GOT3 (cell line): ENCODE measurements around the gene CFLAR.
"Not testable (repeated sequence)": the region's sequence is repeated elsewhere in the genome, so short reads cannot be mapped to it uniquely, and the experiment has no call there.

Experiments
- DNase-seq: peaks from one replicate; lab custom pipeline; 2025; ENCODE audit warnings: mixed read lengths; lab: John Stamatoyannopoulos, UW

CFLAR gene

GRCh38 chr2:201149064-201149820 lies 33.3 kb downstream of the CFLAR start:
- DNase-seq, result no peak

- not testable (repeated sequence) for DNase-seq
Observed at GRCh38 chr2:201149821-201150165, 33.8 kb downstream of the CFLAR start.

- no peak for DNase-seq
Observed at GRCh38 chr2:201150454-201151020, 34.6 kb downstream of the CFLAR start.

GRCh38 chr2:201151127-201151981 lies 35.4 kb downstream of the CFLAR start:
- no peak for DNase-seq

- no peak for DNase-seq
Observed at GRCh38 chr2:201152517-201152916, 36.6 kb downstream of the CFLAR start.

GRCh38 chr2:201152999-201153815 lies 37.2 kb downstream of the CFLAR start:
- DNase-seq, result no peak

DNA sequence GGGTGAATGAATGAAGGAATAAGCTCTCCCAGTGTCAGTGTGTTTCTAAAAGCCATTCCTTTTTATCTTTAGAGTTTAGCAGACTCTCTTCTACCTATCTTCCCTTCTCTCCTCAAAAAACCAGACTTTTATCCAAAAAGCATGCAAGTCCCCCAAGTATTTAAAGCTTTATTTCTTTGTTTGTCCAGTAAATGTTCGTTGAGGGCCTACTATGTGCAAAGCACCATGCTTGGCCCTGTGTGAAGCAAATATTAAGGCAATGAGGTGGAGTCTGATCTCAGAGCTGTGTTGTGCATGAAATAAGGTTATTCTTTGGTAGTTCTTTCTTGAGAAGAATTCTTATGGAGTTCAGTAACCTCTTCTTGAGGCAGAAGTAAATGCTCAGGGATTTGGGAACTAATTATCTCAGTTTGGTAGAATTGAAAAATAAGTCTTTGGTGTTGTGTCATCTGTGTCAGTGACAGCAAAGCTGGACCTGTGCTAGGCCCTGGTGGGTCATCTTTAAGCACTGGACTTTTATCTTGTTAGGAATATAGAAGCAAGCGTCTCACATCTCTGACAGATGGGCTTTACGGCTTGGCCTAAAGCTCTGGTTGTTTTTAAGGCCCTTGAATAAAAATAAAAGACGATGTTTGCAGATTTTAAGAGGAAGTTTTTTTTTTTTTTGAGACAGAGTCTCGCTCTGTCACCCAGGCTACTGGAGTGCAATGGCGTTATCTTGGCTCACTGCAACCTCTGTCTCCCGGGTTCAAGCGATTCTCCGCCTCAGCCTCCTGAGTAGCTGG lies 38.8 kb downstream of the CFLAR start:
- no peak for DNase-seq

- DNase-seq, result no peak
Observed at GRCh38 chr2:201156036-201156435, 40.1 kb downstream of the CFLAR start.

DNA sequence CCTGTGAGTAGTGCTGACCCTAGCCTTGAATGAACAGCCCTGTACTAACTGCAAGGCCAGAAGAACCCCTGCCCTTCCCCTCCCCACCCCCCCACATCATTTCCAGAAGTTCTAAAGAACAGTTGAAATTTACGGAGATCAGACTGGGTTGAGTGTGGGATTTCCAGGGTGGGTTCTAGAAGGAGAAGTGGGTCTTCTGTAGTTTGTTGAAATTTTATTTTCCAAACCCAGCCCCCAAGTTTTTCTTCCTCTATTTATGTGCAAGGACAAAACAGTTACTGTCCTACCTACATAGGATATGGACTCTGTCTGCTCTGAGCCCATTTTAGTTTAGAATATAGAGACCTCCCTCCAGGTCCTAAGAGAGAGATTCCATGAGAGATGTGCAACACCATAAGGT lies 40.7 kb downstream of the CFLAR start:
- no peak for DNase-seq

DNA sequence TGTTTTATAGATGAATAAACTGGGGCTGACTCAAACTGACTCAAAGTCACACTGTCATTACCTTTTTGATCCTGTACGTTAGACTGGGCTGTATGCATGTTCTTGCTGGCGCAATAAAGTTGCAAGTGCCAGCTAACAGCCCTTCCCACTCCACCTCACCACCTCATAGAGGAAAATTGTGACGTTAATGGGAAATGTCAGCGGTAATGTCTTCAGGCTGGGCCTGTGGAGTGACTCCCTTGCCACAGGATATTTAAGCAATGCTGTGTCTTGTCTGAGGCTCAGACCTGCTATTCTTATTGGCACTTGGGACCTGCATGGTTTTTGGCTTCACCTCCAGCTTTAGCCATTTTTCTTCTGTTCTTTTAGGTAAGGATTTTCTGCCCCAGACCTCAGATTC lies 41.7 kb downstream of the CFLAR start:
- no peak for DNase-seq

DNA sequence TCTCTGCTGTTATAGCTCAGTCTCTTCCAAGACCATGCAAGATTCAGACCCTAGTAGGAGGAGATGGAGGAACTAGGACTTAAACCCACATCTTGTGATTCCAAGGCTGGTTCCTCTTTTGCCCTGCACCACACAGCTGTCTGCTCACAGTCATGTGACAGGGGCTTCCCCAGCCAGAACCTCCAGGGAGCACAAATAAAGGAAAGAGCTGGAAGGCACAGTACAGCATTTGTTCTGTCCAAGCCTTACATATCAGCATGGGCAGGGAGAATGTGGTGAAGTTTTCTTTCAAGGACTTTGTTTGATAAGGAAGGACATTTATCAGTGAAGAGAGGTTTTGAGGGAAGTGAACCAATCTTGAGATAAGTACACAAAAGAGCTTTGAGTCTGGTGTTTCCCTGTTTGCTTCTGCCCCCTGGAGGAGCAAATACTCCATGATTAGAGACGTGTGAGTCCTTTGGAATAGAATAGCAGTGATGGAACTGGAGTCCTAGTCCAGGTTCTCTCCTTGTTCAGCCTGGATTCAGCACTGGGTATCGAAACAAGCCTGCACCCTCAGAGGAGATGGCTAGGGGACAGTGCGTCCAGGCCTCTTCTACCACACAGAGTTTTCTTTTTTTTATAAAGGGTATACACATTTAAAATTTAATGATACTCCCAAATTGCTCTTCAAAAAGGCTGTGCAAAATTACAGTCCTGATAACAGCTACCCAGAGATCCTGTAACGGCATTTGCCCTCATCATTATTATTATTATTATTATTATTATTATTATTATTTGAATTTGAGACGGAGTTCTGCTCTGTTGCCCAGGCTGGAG lies 42.4 kb downstream of the CFLAR start:
- DNase-seq, result no peak

GRCh38 chr2:201164166-201164565 lies 48.2 kb downstream of the CFLAR start:
- DNase-seq, result no peak

DNA sequence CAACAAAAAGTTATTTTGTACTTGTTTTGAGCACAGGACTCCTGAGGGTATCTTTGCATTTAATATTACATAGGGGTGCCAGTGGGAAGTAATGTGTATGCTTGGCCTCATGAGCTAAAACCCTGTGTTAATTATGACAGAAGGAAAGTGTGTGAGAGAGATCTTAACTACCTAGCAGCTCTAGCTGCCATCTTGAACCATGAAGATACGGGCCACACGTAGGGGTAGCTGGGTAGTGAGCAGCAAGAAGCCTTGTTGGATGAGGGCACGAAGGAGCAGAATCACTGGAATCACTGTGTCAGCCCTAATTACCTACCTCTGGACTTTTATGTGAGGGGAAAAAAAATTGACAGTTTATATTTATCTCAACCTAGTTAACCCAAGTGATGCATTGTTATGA lies 51.6 kb downstream of the CFLAR start:
- DNase-seq, result no peak

DNA sequence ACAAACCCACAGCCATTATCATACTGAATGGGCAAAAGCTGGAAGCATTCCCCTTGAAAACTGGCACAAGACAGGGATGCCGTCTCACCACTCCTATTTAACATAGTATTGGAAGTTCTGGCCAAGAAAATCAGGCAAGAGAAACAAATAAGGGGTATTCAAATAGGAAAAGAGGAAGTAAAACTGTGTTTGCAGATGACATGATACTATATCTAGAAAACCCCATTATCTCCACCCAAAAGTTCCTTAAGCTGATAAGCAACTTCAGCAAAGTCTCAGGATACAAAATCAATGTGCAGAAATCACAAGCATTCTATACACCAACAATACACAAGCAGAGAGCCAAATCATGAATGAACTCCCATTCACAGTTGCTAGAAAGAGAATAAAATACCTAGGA lies 52.5 kb downstream of the CFLAR start:
- not testable (repeated sequence) for DNase-seq

DNA sequence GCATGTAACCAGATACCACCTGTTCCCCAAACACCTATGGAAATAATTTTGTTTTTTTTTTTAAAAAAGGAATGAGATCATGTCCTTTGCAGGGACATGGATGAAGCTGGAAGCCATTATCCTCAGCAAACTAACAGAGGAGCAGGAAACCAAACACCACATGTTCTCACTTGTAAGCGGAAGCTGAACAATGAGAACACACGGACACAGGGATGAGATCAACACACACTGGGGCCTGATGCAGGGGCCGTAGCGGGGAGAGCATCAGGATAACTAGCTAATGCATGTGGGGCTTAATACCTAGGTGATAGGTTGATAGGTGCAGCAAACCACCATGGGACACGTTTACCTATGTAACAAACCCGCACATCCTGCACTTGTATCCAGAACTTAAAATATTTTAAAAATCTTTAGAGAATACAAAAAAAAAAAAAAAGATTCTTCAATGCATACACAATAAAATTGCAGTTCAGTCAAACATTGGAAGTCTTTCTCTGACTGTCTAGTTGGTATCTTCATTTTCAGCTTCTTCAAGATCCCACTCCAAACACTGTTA lies 55.4 kb downstream of the CFLAR start:
- no peak for DNase-seq

- DNase-seq, result no peak
Observed at GRCh38 chr2:201172279-201172678, 56.3 kb downstream of the CFLAR start.

- no peak for DNase-seq
Observed at GRCh38 chr2:201174687-201175086, 58.7 kb downstream of the CFLAR start.

DNA sequence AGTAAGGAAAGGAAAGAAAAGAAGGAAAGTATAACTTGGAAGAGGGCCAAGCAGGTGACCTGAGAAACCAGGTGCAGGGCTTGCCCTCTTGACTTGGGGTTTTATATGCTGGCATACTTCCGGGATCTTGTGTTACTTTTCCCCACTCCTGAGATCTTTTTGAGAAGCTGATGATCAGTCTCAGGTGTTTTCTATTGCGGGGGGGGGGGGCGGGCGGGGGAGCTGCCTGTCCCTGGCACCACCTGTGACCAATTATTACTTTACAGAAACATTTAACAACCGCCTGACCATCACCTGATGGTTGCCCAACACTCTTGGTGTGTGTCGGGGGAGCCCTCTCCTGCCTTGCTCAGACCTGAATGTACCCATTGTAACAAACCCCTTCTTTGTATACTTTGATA lies 60.1 kb downstream of the CFLAR start:
- no peak for DNase-seq

DNA sequence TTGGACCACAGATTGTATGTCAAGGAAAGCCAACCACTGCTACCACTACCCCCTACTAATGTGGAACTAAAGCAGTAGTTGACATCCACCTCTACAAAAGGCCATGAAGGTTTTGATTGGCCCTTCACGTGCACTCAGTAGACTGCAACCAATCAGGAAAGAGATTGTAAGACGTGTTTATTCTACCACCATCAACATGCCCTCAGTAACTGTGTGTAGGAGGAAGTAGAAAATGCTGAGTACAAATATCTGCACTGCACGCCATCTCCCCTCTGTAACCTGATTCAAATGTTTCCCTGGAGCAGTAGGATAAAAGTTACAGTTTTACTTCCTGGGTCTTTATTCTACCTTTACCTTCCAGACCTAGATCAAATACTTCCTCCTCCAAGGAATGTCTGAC lies 64.0 kb downstream of the CFLAR start:
- DNase-seq, result no peak
